Neural cell (in vitro differentiated cells): Measurements from ENCODE around the gene QRICH1. TPM values are rescaled to one million over a fixed set of nuclear protein-coding genes. Genes with fewer than 3 reads are reported as not detected.

Experiments used
- H2AFZ ChIP-seq: fragments of 200-600, 300-800 bp; sonication (generic), shearing (Covaris generic); 2 replicates; pipeline ENCODE4 v1.6.0; 2014; ENCODE audit warnings: low read depth, mild to moderate bottlenecking, antibody characterized with exemption, low read length, moderate library complexity
- H3F3A ChIP-seq: fragments of 200-600 bp; shearing (Covaris generic); 2 replicates; pipeline ENCODE4 v1.6.1; 2016; ENCODE audit warnings: mild to moderate bottlenecking, moderate library complexity, mixed read lengths, antibody characterized with exemption, low read length; ENCODE audit not compliant: insufficient read depth, poor library complexity, severe bottlenecking
- H3K27ac ChIP-seq: fragments of 200-600, 300-800 bp; sonication (generic), shearing (Covaris generic); 2 replicates; pipeline ENCODE4 v1.5.1; 2014; ENCODE audit warnings: mild to moderate bottlenecking, low read length, moderate library complexity
- H3K27me3 ChIP-seq: fragments of 300-800, 200-600 bp; sonication (generic), shearing (Covaris generic); 2 replicates; pipeline ENCODE4 v1.6.0; 2014; ENCODE audit warnings: mild to moderate bottlenecking, low read depth, low read length, moderate library complexity; ENCODE audit not compliant: insufficient read depth
- H3K36me3 ChIP-seq: fragments of 300-800, 200-600 bp; sonication (generic), shearing (Covaris generic); 2 replicates; pipeline ENCODE4 v1.5.1; 2014; ENCODE audit warnings: mild to moderate bottlenecking, antibody characterized with exemption, low read length, moderate library complexity; ENCODE audit not compliant: insufficient read depth
- H3K4me2 ChIP-seq: fragments of 300-800, 200-600 bp; sonication (generic), shearing (Covaris generic); 2 replicates; pipeline ENCODE4 v1.6.0; 2014; ENCODE audit warnings: mild to moderate bottlenecking, low read length
- H3K4me3 ChIP-seq: fragments of 300-800, 200-600 bp; sonication (generic), shearing (Covaris generic); 2 replicates; pipeline ENCODE4 v1.5.1; 2014; ENCODE audit warnings: mild to moderate bottlenecking, low read length, moderate library complexity
- H3K79me2 ChIP-seq: fragments of 200-600 bp; shearing (Covaris generic); replicated peaks from 2 replicates; pipeline ENCODE4 v1.6.0; 2014; ENCODE audit warnings: mild to moderate bottlenecking, low read length, moderate library complexity; ENCODE audit not compliant: insufficient read depth
- H3K9ac ChIP-seq: fragments of 300-800, 200-600 bp; sonication (generic), shearing (Covaris generic); 2 replicates; pipeline ENCODE4 v1.6.1; 2016; ENCODE audit warnings: mild to moderate bottlenecking, low read length, mixed read lengths
- H3K9me2 ChIP-seq: fragments of 200-600 bp; shearing (Covaris generic); 2 replicates; pipeline ENCODE4 v1.6.1; 2016; ENCODE audit warnings: mild to moderate bottlenecking, low read length, mixed read lengths; ENCODE audit not compliant: insufficient read depth
- H3K9me3 ChIP-seq: fragments of 200-600, 300-800 bp; sonication (generic), shearing (Covaris generic); 2 replicates; pipeline ENCODE4 v1.6.1; 2016; ENCODE audit warnings: mild to moderate bottlenecking, mixed run types, low read length, moderate library complexity, mixed read lengths
- H4K20me1 ChIP-seq: fragments of 200-600 bp; shearing (Covaris generic); 2 replicates; pipeline ENCODE4 v1.6.1; 2016; ENCODE audit warnings: mild to moderate bottlenecking, mixed run types; ENCODE audit not compliant: insufficient read depth
- CTCF ChIP-seq: fragments of 450-650 bp; IDR thresholded peaks from 2 replicates; pipeline ENCODE4 v1.5.1; 2014; ENCODE audit warnings: antibody characterized with exemption, mild to moderate bottlenecking, moderate library complexity; ENCODE audit not compliant: poor library complexity, severe bottlenecking
- EP300 ChIP-seq: fragments of 450-650 bp; conservative IDR thresholded peaks from 2 replicates; pipeline ENCODE4 v1.6.1; 2014; ENCODE audit warnings: antibody characterized with exemption, mild to moderate bottlenecking, moderate library complexity; ENCODE audit not compliant: poor library complexity, severe bottlenecking
- EZH2 ChIP-seq: fragments of 200-600, 300-800 bp; shearing (Covaris generic), sonication (generic); IDR thresholded peaks from 2 replicates; pipeline ENCODE4 v1.6.1; 2014; ENCODE audit warnings: antibody characterized with exemption, low read length, borderline replicate concordance, mild to moderate bottlenecking; ENCODE audit not compliant: insufficient read depth, poor library complexity, severe bottlenecking
- MXI1 ChIP-seq: fragments of 450-650 bp; conservative IDR thresholded peaks from 2 replicates; pipeline ENCODE4 v1.6.1; 2014; ENCODE audit warnings: antibody characterized with exemption, mild to moderate bottlenecking; ENCODE audit not compliant: poor library complexity, severe bottlenecking
- POLR2AphosphoS5 ChIP-seq: IDR thresholded peaks from 2 replicates; pipeline ENCODE4 v1.6.1; 2012
- RAD21 ChIP-seq: fragments of 450-650 bp; conservative IDR thresholded peaks from 2 replicates; pipeline ENCODE4 v1.6.1; 2014; ENCODE audit warnings: antibody characterized with exemption, mild to moderate bottlenecking, moderate library complexity
- REST ChIP-seq: IDR thresholded peaks from 2 replicates; pipeline ENCODE4 v1.6.1; 2012; ENCODE audit warnings: borderline replicate concordance
- SMC3 ChIP-seq: fragments of 450-650 bp; conservative IDR thresholded peaks from 2 replicates; pipeline ENCODE4 v1.6.1; 2014; ENCODE audit warnings: antibody characterized with exemption, mild to moderate bottlenecking, moderate library complexity; ENCODE audit not compliant: poor library complexity
- TAF1 ChIP-seq: IDR thresholded peaks from 2 replicates; pipeline ENCODE4 v1.6.1; 2012; ENCODE audit warnings: low read depth
- polyA plus RNA-seq: library from polyadenylated mRNA; depleted of rRNA; stranded (reverse); fragments of >200 nt; gene quantifications from 2 replicates; pipeline ENCODE4 v1.2.3, GENCODE V29; 2014

Gene QRICH1
- polyA plus RNA-seq, 1 donor from 2014 or later, result 87.5 TPM

- H3K4me2 ChIP-seq, result peak overlapping the region; percentile 44
- H3K36me3 ChIP-seq, result no peaks in the 10 kb centered on the region
- peak overlapping the region; percentile 97 for H3K9ac ChIP-seq
- no peaks in the 10 kb centered on the region for H4K20me1 ChIP-seq
- no peaks in the 10 kb centered on the region for H3K9me2 ChIP-seq
- H3K79me2 ChIP-seq, result peaks cover 18% of the 10 kb centered on the region
- H2AFZ ChIP-seq, result no peak overlapping the region
- H3F3A ChIP-seq, result no peaks in the 10 kb centered on the region
- no peaks in the 10 kb centered on the region for H3K9me3 ChIP-seq
- no peaks in the 10 kb centered on the region for H3K27me3 ChIP-seq
- peak overlapping the region; percentile 94 for H3K27ac ChIP-seq
- H3K4me3 ChIP-seq, result peak overlapping the region; percentile 100
- TF ChIP-seq TAF1 (no peak), REST (no peak), MXI1 (no peak), CTCF (no peak), EZH2 (no peak), POLR2AphosphoS5 (no peak), SMC3 (no peak), RAD21 (no peak), EP300 (no peak)
Measured at GRCh38 chr3:49022688-49023171, 71.1 kb downstream of the QRICH1 start.

- peak within 1 kb of the TSS; percentile 100 for H3K4me3 ChIP-seq
- peak within 1 kb of the TSS; percentile 94 for H3K4me2 ChIP-seq
- peak within 1 kb of the TSS; percentile 94 for H3K27ac ChIP-seq
- H3K36me3 ChIP-seq, result no peaks in the 10 kb centered on the region
- no peaks in the 10 kb centered on the region for H3K9me3 ChIP-seq
- no peaks in the 10 kb centered on the region for H3K9me2 ChIP-seq
- TF ChIP-seq TAF1, result no peak
- TF ChIP-seq RAD21, result peak; percentile 29
- peak; percentile 95 for TF ChIP-seq POLR2AphosphoS5
- no peak for TF ChIP-seq EZH2
- TF ChIP-seq SMC3, result peak; percentile 33
- TF ChIP-seq MXI1, result peak; percentile 59
- TF ChIP-seq CTCF, result peak; percentile 99
- peak; percentile 7 for TF ChIP-seq REST
- peak; percentile 36 for TF ChIP-seq EP300
- H4K20me1 ChIP-seq, result no peaks in the 10 kb centered on the region
- peak within 1 kb of the TSS; percentile 97 for H3K9ac ChIP-seq
- no peaks in the 10 kb centered on the region for H3K27me3 ChIP-seq
- peak within 1 kb of the TSS; percentile 94 for H2AFZ ChIP-seq
- no peaks in the 10 kb centered on the region for H3F3A ChIP-seq
- peaks cover 18% of the 10 kb centered on the region for H3K79me2 ChIP-seq
Measured at GRCh38 chr3:49021813-49022687, 71.8 kb downstream of the QRICH1 start, which contains the start of gene NDUFAF3. Gene NDUFAF3 (plus strand): TSS chr3:49022121. CDS start chr3:49022145, 24 bp downstream.
